GM23338 (cell line): ENCODE data around the gene ZNF484. TPM values are rescaled to one million over a fixed set of nuclear protein-coding genes. Genes with fewer than 3 reads are reported as not detected.

Experiments
- ATAC-seq: fragments of 200-7000 bp; cut with Tn5 transposase; 3 replicates; pipeline ENCODE4 v1.9.1; 2020
- DNase-seq: peaks from one replicate; pipeline ENCODE4 v3.0.0-alpha.2; 2015; ENCODE audit warnings: low spot score
- H2AFZ ChIP-seq: fragments of 200-600 bp; sonication (generic); 2 replicates; pipeline ENCODE4 v1.8.0; 2016; ENCODE audit warnings: antibody characterized with exemption, mild to moderate bottlenecking, moderate library complexity
- H3F3A ChIP-seq: fragments of 200-600 bp; sonication (generic); replicated peaks from 2 replicates; pipeline ENCODE4 v1.8.0; 2017; ENCODE audit warnings: antibody characterized with exemption, mixed run types, low read depth
- H3K27ac ChIP-seq: fragments of 200-600 bp; sonication (generic); 2 replicates; pipeline ENCODE4 v1.6.1; 2016; ENCODE audit warnings: low read depth
- H3K27me3 ChIP-seq: fragments of 200-600 bp; sonication (generic); 2 replicates; pipeline ENCODE4 v1.8.0; 2016; ENCODE audit warnings: mild to moderate bottlenecking, mixed run types, moderate library complexity; ENCODE audit not compliant: insufficient read depth
- H3K36me3 ChIP-seq: fragments of 200-600 bp; sonication (generic); 2 replicates; pipeline ENCODE4 v1.8.0; 2016; ENCODE audit warnings: mild to moderate bottlenecking; ENCODE audit not compliant: insufficient read depth
- H3K4me1 ChIP-seq: fragments of 200-600 bp; sonication (generic); 2 replicates; pipeline ENCODE4 v1.8.0; 2016; ENCODE audit warnings: mild to moderate bottlenecking, moderate library complexity; ENCODE audit not compliant: insufficient read depth
- H3K4me2 ChIP-seq: fragments of 200-600 bp; sonication (generic); 2 replicates; pipeline ENCODE4 v1.7.1; 2017; ENCODE audit warnings: mixed run types
- H3K4me3 ChIP-seq: fragments of 200-600 bp; sonication (generic); 2 replicates; pipeline ENCODE4 v1.6.1; 2016; ENCODE audit warnings: mixed run types
- H3K79me2 ChIP-seq: fragments of 200-600 bp; sonication (generic); replicated peaks from 2 replicates; pipeline ENCODE4 v1.8.0; 2017; ENCODE audit warnings: mild to moderate bottlenecking; ENCODE audit not compliant: insufficient read depth
- H3K9me2 ChIP-seq: fragments of 200-600 bp; sonication (generic); 2 replicates; pipeline ENCODE4 v1.8.0; 2017; ENCODE audit not compliant: insufficient read depth
- H4K20me1 ChIP-seq: fragments of 200-600 bp; sonication (generic); replicated peaks from 2 replicates; pipeline ENCODE4 v1.8.0; 2017; ENCODE audit warnings: mild to moderate bottlenecking; ENCODE audit not compliant: insufficient read depth
- H3K27ac Mint-ChIP-seq: 2 replicates; pipeline ENCODE4 v1.8.0; 2020; ENCODE audit warnings: inconsistent platforms, mild to moderate bottlenecking, moderate library complexity, mixed read lengths
- H3K27me3 Mint-ChIP-seq: 3 replicates; pipeline ENCODE4 v1.8.0; 2022; ENCODE audit warnings: low read depth, mild to moderate bottlenecking, moderate library complexity, mixed read lengths, inconsistent platforms; ENCODE audit not compliant: insufficient read depth, poor library complexity
- H3K36me3 Mint-ChIP-seq: 3 replicates; pipeline ENCODE4 v1.8.0; 2021; ENCODE audit warnings: low read depth, mild to moderate bottlenecking, inconsistent platforms, moderate library complexity, mixed read lengths
- H3K4me1 Mint-ChIP-seq: 3 replicates; pipeline ENCODE4 v1.8.0; 2020; ENCODE audit warnings: mild to moderate bottlenecking, inconsistent platforms, mixed read lengths
- H3K4me3 Mint-ChIP-seq: 3 replicates; pipeline ENCODE4 v1.8.0; 2021; ENCODE audit warnings: moderate library complexity, mild to moderate bottlenecking, inconsistent platforms, mixed read lengths
- H3K9me3 Mint-ChIP-seq: 3 replicates; pipeline ENCODE4 v1.8.0; 2020; ENCODE audit warnings: moderate library complexity, mild to moderate bottlenecking, inconsistent platforms, mixed read lengths
- CREB1 ChIP-seq: fragments of 250-450 bp; sonication (Bioruptor Pico); IDR thresholded peaks from 2 replicates; pipeline ENCODE4 v1.5.0; 2020; ENCODE audit warnings: low read depth, mild to moderate bottlenecking, moderate library complexity
- EZH2 ChIP-seq: fragments of 200-600 bp; sonication (generic); IDR thresholded peaks from one replicate; pipeline ENCODE4 v1.8.0; 2017; ENCODE audit warnings: antibody characterized with exemption, mild to moderate bottlenecking, low read depth; ENCODE audit not compliant: unreplicated experiment
- EZH2phosphoT487 ChIP-seq: fragments of 200-600 bp; sonication (generic); IDR thresholded peaks from one replicate; pipeline ENCODE4 v1.8.1; 2018; ENCODE audit warnings: antibody characterized with exemption; ENCODE audit not compliant: unreplicated experiment
- JUNB ChIP-seq: IDR thresholded peaks from one replicate; pipeline ENCODE4 v1.6.1; 2016; ENCODE audit warnings: antibody characterized with exemption; ENCODE audit not compliant: unreplicated experiment
- NANOG ChIP-seq: IDR thresholded peaks from 2 replicates; pipeline ENCODE4 v1.6.1; 2016; ENCODE audit warnings: antibody characterized with exemption, borderline replicate concordance
- POLR2AphosphoS5 ChIP-seq: IDR thresholded peaks from 2 replicates; pipeline ENCODE4 v1.6.1; 2016; ENCODE audit warnings: antibody characterized with exemption, low read depth
- REST ChIP-seq: IDR thresholded peaks from one replicate; pipeline ENCODE4 v1.6.1; 2018; ENCODE audit warnings: antibody characterized with exemption; ENCODE audit not compliant: unreplicated experiment
- STAT1 ChIP-seq: IDR thresholded peaks from one replicate; pipeline ENCODE4 v1.6.1; 2016; ENCODE audit warnings: antibody characterized with exemption; ENCODE audit not compliant: unreplicated experiment
- ZNF114 ChIP-seq: fragments of 250-450 bp; sonication (Bioruptor Pico); IDR thresholded peaks from 2 replicates; pipeline ENCODE4 v1.5.0; 2020; ENCODE audit warnings: mild to moderate bottlenecking, moderate library complexity
- ZNF331 ChIP-seq: fragments of 250-450 bp; sonication (Bioruptor Pico); IDR thresholded peaks from 2 replicates; pipeline ENCODE4 v1.5.0; 2020; ENCODE audit warnings: low read depth, mild to moderate bottlenecking, moderate library complexity
- ZNF462 ChIP-seq: fragments of 250-450 bp; sonication (Bioruptor Pico); IDR thresholded peaks from 2 replicates; pipeline ENCODE4 v1.5.0; 2020; ENCODE audit warnings: mild to moderate bottlenecking, moderate library complexity
- polyA plus RNA-seq: library from polyadenylated mRNA; unstranded; fragments of >200 nt; fragmentation: Nextera tagmentation; extraction: Ambion mirVana; gene quantifications from 2 replicates; pipeline ENCODE4 v1.2.1, GENCODE V29; 2016
- total RNA-seq: library from RNA; depleted of rRNA; stranded (reverse); fragments of >200 nt; shearing (Covaris generic); gene quantifications from 2 replicates; pipeline ENCODE4 v1.2.3, GENCODE V29; 2014
- TF ChIP-seq, protein P1 (sequence below), 2 experiments: fragments of 200-600 bp in 1 of 2; sonication (generic) in 1 of 2; conservative IDR thresholded peaks; 2 replicates each; pipeline versions ENCODE4 v1.5.1 to v1.6.1; 2016 to 2017; ENCODE audit warnings: antibody characterized with exemption in 2 of 2, low read depth in 2 of 2, mild to moderate bottlenecking in 2 of 2, moderate library complexity in 1 of 2
- TF ChIP-seq, protein P2 (sequence below): IDR thresholded peaks from 2 replicates; pipeline ENCODE4 v1.6.1; 2016; ENCODE audit warnings: antibody characterized with exemption

ZNF484 gene
- total and polyA plus RNA-seq, 2 experiments from 2014 or later = 4.2 to 19.4 TPM

DNA sequence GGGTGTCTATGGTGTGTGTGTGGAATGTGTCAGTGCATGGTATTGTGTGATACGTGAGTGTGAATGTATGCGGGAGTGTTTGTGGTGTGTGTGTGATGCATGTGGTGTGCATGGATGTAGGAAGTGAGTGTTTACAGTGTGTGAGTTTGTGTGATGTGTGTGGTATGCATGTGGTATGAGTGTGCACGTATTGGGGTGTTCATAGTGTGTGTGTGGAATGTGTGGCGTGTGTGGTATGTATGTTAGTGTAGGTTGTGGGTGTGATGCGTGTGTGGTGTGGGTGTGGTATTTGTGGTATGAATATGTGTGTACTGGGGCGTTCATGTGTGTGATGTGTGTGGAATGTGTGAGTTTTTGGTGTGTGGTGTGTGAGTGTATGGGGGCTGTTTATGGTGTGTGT, 73.1 kb downstream of the ZNF484 start:
- Mint-ChIP-seq H3K27me3 (peaks cover 38% of the 10 kb centered on the region), H3K4me1 (peaks cover 2% of the 10 kb centered on the region; the same call in 1 of the 3 replicates), H3K27ac (no peak overlapping the region), H3K9me3 (no peaks in the 10 kb centered on the region), H3K36me3 (no peaks in the 10 kb centered on the region), H3K4me3 (no peak overlapping the region)
- Histone ChIP-seq H3K36me3 (no peaks in the 10 kb centered on the region), H3K79me2 (no peaks in the 10 kb centered on the region), H3F3A (no peaks in the 10 kb centered on the region), H3K9me2 (no peaks in the 10 kb centered on the region), H2AFZ (no peak overlapping the region), H4K20me1 (no peaks in the 10 kb centered on the region; the same call in 1 of the 2 replicates), H3K4me1 (peaks cover 6% of the 10 kb centered on the region; the same call in 1 of the 2 replicates), H3K4me2 (no peak overlapping the region), H3K27ac (no peak overlapping the region), H3K4me3 (no peak overlapping the region), H3K27me3 (peaks cover 52% of the 10 kb centered on the region)
- no peak for DNase-seq
- TF ChIP-seq ZNF331 (CRISPR knock-in tag) (no peak), JUNB (no peak), STAT1 (no peak), REST (no peak), NANOG (no peak), CREB1 (CRISPR knock-in tag) (no peak), ZNF462 (CRISPR knock-in tag) (no peak), ZNF114 (CRISPR knock-in tag) (no peak), EZH2 (no peak), EZH2phosphoT487 (no peak), POLR2AphosphoS5 (no peak)
- TF ChIP-seq, protein P1, sequence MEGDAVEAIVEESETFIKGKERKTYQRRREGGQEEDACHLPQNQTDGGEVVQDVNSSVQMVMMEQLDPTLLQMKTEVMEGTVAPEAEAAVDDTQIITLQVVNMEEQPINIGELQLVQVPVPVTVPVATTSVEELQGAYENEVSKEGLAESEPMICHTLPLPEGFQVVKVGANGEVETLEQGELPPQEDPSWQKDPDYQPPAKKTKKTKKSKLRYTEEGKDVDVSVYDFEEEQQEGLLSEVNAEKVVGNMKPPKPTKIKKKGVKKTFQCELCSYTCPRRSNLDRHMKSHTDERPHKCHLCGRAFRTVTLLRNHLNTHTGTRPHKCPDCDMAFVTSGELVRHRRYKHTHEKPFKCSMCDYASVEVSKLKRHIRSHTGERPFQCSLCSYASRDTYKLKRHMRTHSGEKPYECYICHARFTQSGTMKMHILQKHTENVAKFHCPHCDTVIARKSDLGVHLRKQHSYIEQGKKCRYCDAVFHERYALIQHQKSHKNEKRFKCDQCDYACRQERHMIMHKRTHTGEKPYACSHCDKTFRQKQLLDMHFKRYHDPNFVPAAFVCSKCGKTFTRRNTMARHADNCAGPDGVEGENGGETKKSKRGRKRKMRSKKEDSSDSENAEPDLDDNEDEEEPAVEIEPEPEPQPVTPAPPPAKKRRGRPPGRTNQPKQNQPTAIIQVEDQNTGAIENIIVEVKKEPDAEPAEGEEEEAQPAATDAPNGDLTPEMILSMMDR (conservative IDR thresholded peaks at IDR 0.05; ENCODE audit: low read depth in 2 of 2) = no peak
- TF ChIP-seq, protein P2, sequence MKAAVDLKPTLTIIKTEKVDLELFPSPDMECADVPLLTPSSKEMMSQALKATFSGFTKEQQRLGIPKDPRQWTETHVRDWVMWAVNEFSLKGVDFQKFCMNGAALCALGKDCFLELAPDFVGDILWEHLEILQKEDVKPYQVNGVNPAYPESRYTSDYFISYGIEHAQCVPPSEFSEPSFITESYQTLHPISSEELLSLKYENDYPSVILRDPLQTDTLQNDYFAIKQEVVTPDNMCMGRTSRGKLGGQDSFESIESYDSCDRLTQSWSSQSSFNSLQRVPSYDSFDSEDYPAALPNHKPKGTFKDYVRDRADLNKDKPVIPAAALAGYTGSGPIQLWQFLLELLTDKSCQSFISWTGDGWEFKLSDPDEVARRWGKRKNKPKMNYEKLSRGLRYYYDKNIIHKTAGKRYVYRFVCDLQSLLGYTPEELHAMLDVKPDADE = no peak
- no peak for ATAC-seq
